HCT116 (cell line): Measurements from ENCODE around the gene SYT9.

Source experiments
- EZH2 ChIP-seq: fragments of 200-600 bp; sonication (generic); IDR thresholded peaks from 2 replicates; pipeline ENCODE4 v1.6.1; 2017; ENCODE audit warnings: antibody characterized with exemption, mixed run types
- POLR2A ChIP-seq: IDR thresholded peaks from 2 replicates; pipeline ENCODE4 v1.7.0; 2011; ENCODE audit warnings: borderline replicate concordance; ENCODE audit not compliant: insufficient read depth, insufficient read length; ENCODE audit errors: extremely low read depth
- POLR2AphosphoS5 ChIP-seq: IDR thresholded peaks from 2 replicates; pipeline ENCODE4 v1.6.1; 2011; ENCODE audit warnings: mild to moderate bottlenecking, low read depth, low read length, moderate library complexity
- SP1 ChIP-seq: IDR thresholded peaks from 2 replicates; pipeline ENCODE4 v1.6.1; 2012; ENCODE audit warnings: low read depth
- TF ChIP-seq, protein P1 (sequence below), 3 experiments: fragments of 200-600 bp in 1 of 3; sonication (generic) in 1 of 3; IDR thresholded peaks in 2 of 3; conservative IDR thresholded peaks in 1 of 3; 2 replicates each; pipeline ENCODE4 v1.5.1; 2012 to 2017; ENCODE audit warnings: low read depth in 2 of 3, low read length in 2 of 3, antibody characterized with exemption in 1 of 3, borderline replicate concordance in 1 of 3, control low read depth in 1 of 3, mild to moderate bottlenecking in 1 of 3, mixed read lengths in 1 of 3, mixed run types in 1 of 3, moderate library complexity in 1 of 3; ENCODE audit not compliant: insufficient read depth in 1 of 3

DNA sequence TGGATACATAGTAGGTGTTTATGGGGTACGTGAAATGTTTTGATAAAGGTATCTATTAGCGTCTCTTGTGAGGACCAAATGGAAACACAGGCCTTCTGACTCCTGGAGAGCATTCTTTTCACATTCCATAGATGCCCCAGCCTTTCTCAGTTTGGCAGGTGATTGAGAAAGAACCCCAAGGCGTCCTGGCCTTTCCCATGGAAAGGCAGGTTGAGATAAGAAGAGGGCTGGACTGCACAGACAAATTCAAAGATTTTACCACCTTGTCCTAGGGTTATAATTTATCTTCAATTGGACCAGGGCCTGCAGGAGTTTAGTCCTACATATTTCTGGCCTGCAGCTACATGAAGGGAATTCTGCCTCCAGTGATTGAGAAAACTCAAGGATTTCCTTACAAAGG lies 232.9 kb downstream of the SYT9 start:
- TF ChIP-seq, protein P1, sequence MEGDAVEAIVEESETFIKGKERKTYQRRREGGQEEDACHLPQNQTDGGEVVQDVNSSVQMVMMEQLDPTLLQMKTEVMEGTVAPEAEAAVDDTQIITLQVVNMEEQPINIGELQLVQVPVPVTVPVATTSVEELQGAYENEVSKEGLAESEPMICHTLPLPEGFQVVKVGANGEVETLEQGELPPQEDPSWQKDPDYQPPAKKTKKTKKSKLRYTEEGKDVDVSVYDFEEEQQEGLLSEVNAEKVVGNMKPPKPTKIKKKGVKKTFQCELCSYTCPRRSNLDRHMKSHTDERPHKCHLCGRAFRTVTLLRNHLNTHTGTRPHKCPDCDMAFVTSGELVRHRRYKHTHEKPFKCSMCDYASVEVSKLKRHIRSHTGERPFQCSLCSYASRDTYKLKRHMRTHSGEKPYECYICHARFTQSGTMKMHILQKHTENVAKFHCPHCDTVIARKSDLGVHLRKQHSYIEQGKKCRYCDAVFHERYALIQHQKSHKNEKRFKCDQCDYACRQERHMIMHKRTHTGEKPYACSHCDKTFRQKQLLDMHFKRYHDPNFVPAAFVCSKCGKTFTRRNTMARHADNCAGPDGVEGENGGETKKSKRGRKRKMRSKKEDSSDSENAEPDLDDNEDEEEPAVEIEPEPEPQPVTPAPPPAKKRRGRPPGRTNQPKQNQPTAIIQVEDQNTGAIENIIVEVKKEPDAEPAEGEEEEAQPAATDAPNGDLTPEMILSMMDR (IDR thresholded peaks at IDR 0.05 in 2 of 3, conservative IDR thresholded peaks at IDR 0.05 in 1 of 3; ENCODE audit: borderline replicate concordance in 1 of 3, insufficient read depth in 1 of 3, low read depth in 2 of 3, low read length in 2 of 3) = no peak
- no peak for TF ChIP-seq POLR2AphosphoS5
- TF ChIP-seq POLR2A = no peak
- no peak for TF ChIP-seq EZH2
- no peak for TF ChIP-seq SP1
